Stimulated activated CD4-positive, alpha-beta T cell treated with anti-CD3 and anti-CD28 coated beads, Interleukin-15, amount 100 ng/mL, for 48 hours (primary cell): ENCODE results near the gene EMC6.
"Not testable (repeated sequence)": the region's sequence is repeated elsewhere in the genome, so short reads cannot be mapped to it uniquely, and the experiment has no call there.

Source experiments
- DNase-seq, 2 donors: peaks; one replicate each; pipeline ENCODE4 v3.0.0-alpha.2; 2020; ENCODE audit warnings: low read depth in 2 of 2

The EMC6 gene

GRCh38 chr17:3681057-3681456, 12.4 kb downstream of the EMC6 start:
- DNase-seq: no peak

GRCh38 chr17:3681565-3681964, 13.0 kb downstream of the EMC6 start:
- DNase-seq: no peak

GRCh38 chr17:3682033-3682432, 13.4 kb downstream of the EMC6 start:
- DNase-seq: no peak

- DNase-seq: peak; percentile 34 to 36
Measured at GRCh38 chr17:3683054-3683511, 14.5 kb downstream of the EMC6 start.

- no peak for DNase-seq
Measured at GRCh38 chr17:3685174-3685573, 16.6 kb downstream of the EMC6 start.

- DNase-seq: no peak
Measured at GRCh38 chr17:3688027-3688553, 19.5 kb downstream of the EMC6 start.

- no peak for DNase-seq
Measured at GRCh38 chr17:3688852-3689261, 20.2 kb downstream of the EMC6 start.

GRCh38 chr17:3689262-3690093, 20.9 kb downstream of the EMC6 start:
- no peak for DNase-seq

- DNase-seq: no peak
Measured at GRCh38 chr17:3690094-3690715, 21.6 kb downstream of the EMC6 start.

- DNase-seq: no peak
Measured at GRCh38 chr17:3691617-3692067, 23.0 kb downstream of the EMC6 start.

GRCh38 chr17:3692346-3692745, 23.7 kb downstream of the EMC6 start:
- no peak for DNase-seq

- DNase-seq: no peak
Measured at GRCh38 chr17:3693141-3693540, 24.5 kb downstream of the EMC6 start.

GRCh38 chr17:3693829-3694231, 25.2 kb downstream of the EMC6 start:
- DNase-seq: peak in 1 of 2 donors; percentile 30

- DNase-seq: no peak
Measured at GRCh38 chr17:3695129-3695722, 26.6 kb downstream of the EMC6 start.

- DNase-seq: peak in 1 of 2 donors; percentile 32
Measured at GRCh38 chr17:3695723-3696411, 27.3 kb downstream of the EMC6 start, which contains the start of gene P2RX5. Gene P2RX5, minus strand, starts transcription at chr17:3696155. Its CDS starts 150 bp downstream, at chr17:3696005.

GRCh38 chr17:3697103-3697476, 28.5 kb downstream of the EMC6 start:
- DNase-seq: no peak

GRCh38 chr17:3698139-3698538, 29.5 kb downstream of the EMC6 start:
- no peak for DNase-seq

GRCh38 chr17:3699951-3700350, 31.3 kb downstream of the EMC6 start:
- DNase-seq: no peak

GRCh38 chr17:3702041-3702539, 33.5 kb downstream of the EMC6 start:
- DNase-seq: not testable (repeated sequence)

- no peak for DNase-seq
Measured at GRCh38 chr17:3704931-3705717, 36.5 kb downstream of the EMC6 start.

GRCh38 chr17:3705718-3705984, 37.0 kb downstream of the EMC6 start:
- not testable (repeated sequence) for DNase-seq
